GM06990 (cell line): ENCODE results near the gene SRGAP2C.
"Not testable (repeated sequence)": the region's sequence is repeated elsewhere in the genome, so short reads cannot be mapped to it uniquely, and the experiment has no call there.

Experiments
- DNase-seq: peaks from one replicate; pipeline ENCODE4 v3.0.0-alpha.2; 2011; ENCODE audit not compliant: insufficient read length; ENCODE audit errors: extremely low read depth
- H3K27me3 ChIP-seq: replicated peaks from 2 replicates; pipeline ENCODE4 v1.6.0; 2011; ENCODE audit warnings: low read length; ENCODE audit not compliant: control insufficient read depth, insufficient read depth
- H3K36me3 ChIP-seq: 2 replicates; pipeline ENCODE4 v1.5.1; 2011; ENCODE audit warnings: low read length; ENCODE audit not compliant: control insufficient read depth, insufficient read depth
- H3K4me3 ChIP-seq: replicated peaks from 2 replicates; pipeline ENCODE4 v1.5.1; 2011; ENCODE audit warnings: low read depth, mild to moderate bottlenecking, control low read depth, low read length

The SRGAP2C gene

GRCh38 chr1:121332141-121332540 lies 147.4 kb downstream of the SRGAP2C start:
- not testable (repeated sequence) for H3K36me3 ChIP-seq, H3K27me3 ChIP-seq, DNase-seq, H3K4me3 ChIP-seq

GRCh38 chr1:121332599-121333562 lies 148.1 kb downstream of the SRGAP2C start:
- not testable (repeated sequence) for DNase-seq, H3K4me3 ChIP-seq, H3K36me3 ChIP-seq, H3K27me3 ChIP-seq

- not testable (repeated sequence) for H3K4me3 ChIP-seq, H3K27me3 ChIP-seq, DNase-seq, H3K36me3 ChIP-seq
Observed at GRCh38 chr1:121337958-121338357, 153.2 kb downstream of the SRGAP2C start.

GRCh38 chr1:121339611-121340010 lies 154.8 kb downstream of the SRGAP2C start:
- H3K36me3 ChIP-seq, H3K4me3 ChIP-seq, H3K27me3 ChIP-seq, DNase-seq: not testable (repeated sequence)

GRCh38 chr1:121343311-121343906 lies 158.6 kb downstream of the SRGAP2C start:
- H3K36me3 ChIP-seq, H3K4me3 ChIP-seq, H3K27me3 ChIP-seq, DNase-seq: not testable (repeated sequence)

- not testable (repeated sequence) for DNase-seq, H3K4me3 ChIP-seq, H3K27me3 ChIP-seq, H3K36me3 ChIP-seq
Observed at GRCh38 chr1:121344355-121344754, 159.6 kb downstream of the SRGAP2C start.

- H3K27me3 ChIP-seq, DNase-seq: not testable (repeated sequence)
Observed at GRCh38 chr1:121346654-121347053, 161.9 kb downstream of the SRGAP2C start.

GRCh38 chr1:121347476-121347875 lies 162.7 kb downstream of the SRGAP2C start:
- not testable (repeated sequence) for H3K27me3 ChIP-seq, H3K36me3 ChIP-seq, H3K4me3 ChIP-seq, DNase-seq

More at GRCh38 chr1:121346654-121347053, 161.9 kb downstream of the SRGAP2C start:
- not testable (repeated sequence) for H3K36me3 ChIP-seq, H3K4me3 ChIP-seq

GRCh38 chr1:121348115-121348514 lies 163.3 kb downstream of the SRGAP2C start:
- DNase-seq, H3K36me3 ChIP-seq, H3K27me3 ChIP-seq, H3K4me3 ChIP-seq: not testable (repeated sequence)

- H3K4me3 ChIP-seq, H3K36me3 ChIP-seq, DNase-seq, H3K27me3 ChIP-seq: not testable (repeated sequence)
Observed at GRCh38 chr1:121349332-121349967, 164.7 kb downstream of the SRGAP2C start.

- not testable (repeated sequence) for DNase-seq, H3K4me3 ChIP-seq, H3K27me3 ChIP-seq, H3K36me3 ChIP-seq
Observed at GRCh38 chr1:121355711-121356420, 171.1 kb downstream of the SRGAP2C start.

- not testable (repeated sequence) for H3K36me3 ChIP-seq
Observed at GRCh38 chr1:121356819-121357218, 172.0 kb downstream of the SRGAP2C start.

GRCh38 chr1:121360531-121360930 lies 175.8 kb downstream of the SRGAP2C start:
- not testable (repeated sequence) for H3K36me3 ChIP-seq, H3K27me3 ChIP-seq, DNase-seq, H3K4me3 ChIP-seq

More at GRCh38 chr1:121356819-121357218, 172.0 kb downstream of the SRGAP2C start:
- not testable (repeated sequence) for H3K4me3 ChIP-seq, H3K27me3 ChIP-seq, DNase-seq
